GM18517 (cell line): ENCODE measurements around the gene MAG.
A peak's percentile ranks its signal among the peaks of the same experiment; 100 is the strongest.

Experiments used
- ATAC-seq: cut with Tn5 transposase; IDR thresholded peaks from one replicate; pipeline ENCODE4 v1.9.1; 2021; ENCODE audit warnings: mild to moderate bottlenecking, moderate library complexity; ENCODE audit not compliant: unreplicated experiment

The MAG gene

GRCh38 chr19:35340431-35340830 lies 48.5 kb downstream of the MAG start:
- ATAC-seq: no peak

GRCh38 chr19:35341006-35341405 lies 49.0 kb downstream of the MAG start:
- ATAC-seq: no peak

- no peak for ATAC-seq
Measured at GRCh38 chr19:35341565-35342225, 49.7 kb downstream of the MAG start.

- ATAC-seq: no peak
Measured at GRCh38 chr19:35342430-35342829, 50.5 kb downstream of the MAG start.

GRCh38 chr19:35344511-35345031 lies 52.6 kb downstream of the MAG start:
- no peak for ATAC-seq

GRCh38 chr19:35345671-35346111 lies 53.7 kb downstream of the MAG start:
- no peak for ATAC-seq

GRCh38 chr19:35346193-35347052 lies 54.5 kb downstream of the MAG start:
- no peak for ATAC-seq

GRCh38 chr19:35347171-35347929 lies 55.4 kb downstream of the MAG start, which contains the start of gene FFAR1:
Gene FFAR1 (plus strand): TSS chr19:35347902. CDS start chr19:35351552, 3,650 bp downstream.
- ATAC-seq: peak; percentile 72

- no peak for ATAC-seq
Measured at GRCh38 chr19:35347930-35348298, 56.0 kb downstream of the MAG start.

GRCh38 chr19:35348911-35349611 lies 57.1 kb downstream of the MAG start:
- ATAC-seq: no peak

- no peak for ATAC-seq
Measured at GRCh38 chr19:35349614-35350521, 57.9 kb downstream of the MAG start.

GRCh38 chr19:35350591-35350990 lies 58.6 kb downstream of the MAG start:
- no peak for ATAC-seq

- ATAC-seq: no peak
Measured at GRCh38 chr19:35351411-35352176, 59.6 kb downstream of the MAG start.

GRCh38 chr19:35352177-35352447 lies 60.2 kb downstream of the MAG start:
- ATAC-seq: no peak

- ATAC-seq: no peak
Measured at GRCh38 chr19:35352448-35353304, 60.7 kb downstream of the MAG start.

GRCh38 chr19:35353635-35354034 lies 61.7 kb downstream of the MAG start:
- no peak for ATAC-seq

- no peak for ATAC-seq
Measured at GRCh38 chr19:35354898-35355297, 62.9 kb downstream of the MAG start.

GRCh38 chr19:35355791-35356460 lies 64.0 kb downstream of the MAG start:
- no peak for ATAC-seq
